Cardiac fibroblast (primary cell): ENCODE results near the gene C2orf76.

Experiments
- DNase-seq, 2 donors: peaks; one replicate each; pipeline versions ENCODE4 v3.0.0 to v3.0.0-alpha.2; 2010; ENCODE audit warnings: low read depth in 2 of 2
- H3K4me3 ChIP-seq, 2 donors: replicated peaks in 1 of 2; 1 replicate in 1 of 2; 2 replicates in 1 of 2; pipeline ENCODE4 v1.5.1; 2011; ENCODE audit warnings: low read depth in 2 of 2, low read length in 2 of 2, mild to moderate bottlenecking in 2 of 2, moderate library complexity in 1 of 2
- CTCF ChIP-seq: IDR thresholded peaks from one replicate; pipeline ENCODE4 v1.5.1; 2011; ENCODE audit warnings: low read depth, mild to moderate bottlenecking, low read length, inconsistent platforms

The C2orf76 gene

GRCh38 chr2:119301413-119301812 lies 65.2 kb downstream of the C2orf76 start:
- peak; percentile 12 to 13 for DNase-seq
- TF ChIP-seq CTCF, result no peak
- H3K4me3 ChIP-seq, result no peak overlapping the region

DNA sequence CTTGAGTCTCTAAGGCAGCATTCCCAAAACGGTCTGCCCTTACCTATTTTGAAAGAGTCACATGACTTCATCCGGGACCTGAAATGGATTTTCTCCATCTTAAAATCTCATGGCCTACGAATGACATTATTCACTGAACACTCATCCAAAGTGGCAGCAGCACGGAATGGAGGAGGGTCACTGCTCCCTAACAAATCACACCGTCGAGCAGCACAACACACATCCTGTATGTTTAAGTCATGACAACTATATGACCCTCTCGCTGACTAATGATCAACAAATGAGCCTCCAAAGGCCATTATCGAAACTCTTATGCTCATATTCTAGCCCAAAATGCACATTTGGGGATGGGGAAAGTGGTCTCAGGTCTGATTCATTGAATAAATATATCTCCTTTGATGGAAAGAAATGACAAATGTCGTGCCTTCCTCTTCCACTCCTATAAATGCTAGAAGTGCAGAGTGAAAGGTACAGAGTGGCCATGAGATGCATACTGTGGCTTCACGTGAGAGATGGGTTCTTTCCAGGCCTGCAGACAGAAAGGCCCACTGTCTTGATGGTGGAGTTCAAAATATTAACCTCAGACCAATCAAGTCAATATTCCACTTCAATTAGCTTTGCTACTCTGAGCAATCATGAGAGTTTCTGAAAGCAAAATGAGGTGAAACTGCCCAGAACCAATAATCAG lies 70.8 kb downstream of the C2orf76 start:
- TF ChIP-seq CTCF, result no peak
- no peak overlapping the region for H3K4me3 ChIP-seq
- DNase-seq, result no peak

GRCh38 chr2:119294671-119295070 lies 72.0 kb downstream of the C2orf76 start:
- TF ChIP-seq CTCF, result no peak
- no peak for DNase-seq
- H3K4me3 ChIP-seq, result no peak overlapping the region

- TF ChIP-seq CTCF, result no peak
- no peak overlapping the region for H3K4me3 ChIP-seq
- no peak for DNase-seq
These were observed 72.7 kb downstream of the C2orf76 start for GRCh38 chr2:119293900-119294299.

DNA sequence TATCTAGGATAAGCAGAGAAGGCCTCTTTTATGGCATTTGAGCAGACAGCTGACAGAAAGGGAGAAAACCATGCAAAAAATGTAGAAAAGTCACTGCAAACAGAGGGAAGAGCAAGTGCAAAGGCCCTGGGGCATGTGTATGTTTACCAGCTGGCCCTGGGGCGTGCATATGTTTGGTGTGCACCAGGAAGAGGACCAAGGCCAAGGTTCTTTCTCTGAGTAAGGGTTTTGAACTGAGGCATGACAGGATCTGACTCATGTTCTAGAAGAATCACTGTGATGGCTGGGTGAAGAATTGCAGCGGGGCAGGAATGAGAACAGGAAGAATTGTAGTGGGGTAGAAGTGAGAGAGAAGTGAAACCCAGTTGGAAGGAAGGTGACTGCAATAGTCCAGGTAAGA lies 73.4 kb downstream of the C2orf76 start:
- no peak overlapping the region for H3K4me3 ChIP-seq
- TF ChIP-seq CTCF, result no peak
- peak in 1 of 2 donors; percentile 45 for DNase-seq

DNA sequence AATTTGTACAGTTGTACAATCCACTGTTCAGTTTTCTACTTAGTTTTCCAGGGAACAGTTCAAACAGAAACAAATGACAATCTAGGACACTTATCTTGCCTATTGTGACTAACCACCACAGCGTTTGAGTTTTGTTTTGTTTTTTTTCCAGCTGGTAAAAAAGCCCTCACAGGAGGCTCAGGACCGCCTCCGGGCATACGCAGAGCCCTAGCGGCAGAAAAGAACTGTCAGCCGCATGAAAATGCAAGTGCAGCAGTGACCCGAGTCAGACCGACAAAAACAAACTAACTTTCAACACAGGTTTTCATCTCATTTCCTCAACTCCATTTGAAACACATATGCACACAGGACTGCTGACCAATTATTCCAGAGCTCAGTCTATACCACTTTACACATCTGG lies 74.4 kb downstream of the C2orf76 start:
- DNase-seq, result no peak
- H3K4me3 ChIP-seq, result no peak overlapping the region

More for the DNA sequence above, 74.4 kb downstream of the C2orf76 start:
- TF ChIP-seq CTCF, result no peak
